Gastrocnemius medialis (tissue), 4 donors: ENCODE results near the gene VASP. TPM values are rescaled to one million over a fixed set of nuclear protein-coding genes. Genes with fewer than 3 reads are reported as not detected.

Source experiments
- ATAC-seq, 2 donors: fragments of 150-250 bp; one replicate each; pipeline ENCODE4 v1.9.1; 2016
- DNase-seq, 2 donors: peaks; one replicate each; pipeline ENCODE4 v3.0.0-alpha.2; 2019
- H3K27ac ChIP-seq, 4 donors: fragments of 200-600 bp; sonication (generic); 1 replicate in 1 of 4; 2 replicates in 3 of 4; pipeline ENCODE4 v1.5.1; 2016 to 2018; ENCODE audit warnings: mild to moderate bottlenecking in 2 of 4, moderate library complexity in 1 of 4
- H3K27me3 ChIP-seq, 3 donors: fragments of 200-600 bp; sonication (generic) in 2 of 3; 1 replicate in 1 of 3; 2 replicates in 2 of 3; pipeline versions ENCODE4 v1.5.1 to v1.6.0; 2016 to 2019; ENCODE audit warnings: mild to moderate bottlenecking in 1 of 3, moderate library complexity in 1 of 3
- H3K36me3 ChIP-seq, 2 donors: fragments of 200-600 bp; sonication (generic) in 1 of 2; one replicate each; pipeline ENCODE4 v1.5.1; 2017 to 2018
- H3K4me1 ChIP-seq, 2 donors: fragments of 200-600 bp; sonication (generic) in 1 of 2; one replicate each; pipeline ENCODE4 v1.5.1; 2016 to 2017; ENCODE audit warnings: mild to moderate bottlenecking in 2 of 2
- H3K4me3 ChIP-seq, 4 donors: fragments of 200-600 bp; sonication (generic) in 3 of 4; 1 replicate in 1 of 4; 2 replicates in 3 of 4; pipeline ENCODE4 v1.5.1; 2016 to 2019; ENCODE audit warnings: mild to moderate bottlenecking in 2 of 4
- H3K9me3 ChIP-seq, 3 donors: fragments of 200-600 bp; sonication (generic) in 2 of 3; 1 replicate in 1 of 3; 2 replicates in 2 of 3; pipeline ENCODE4 v1.5.1; 2016 to 2019
- CTCF ChIP-seq, 5 experiments: fragments of 450-650 bp in 3 of 5; fragments of 200-600 bp in 2 of 5; sonication (generic) in 2 of 5; IDR thresholded peaks in 4 of 5; conservative IDR thresholded peaks in 1 of 5; 1 replicate in 4 of 5; 2 replicates in 1 of 5; pipeline ENCODE4 v1.5.1; 2016 to 2019; ENCODE audit warnings: antibody characterized with exemption in 5 of 5, mild to moderate bottlenecking in 3 of 5, moderate library complexity in 3 of 5
- POLR2A ChIP-seq, 2 donors: fragments of 450-650 bp; IDR thresholded peaks; one replicate each; pipeline ENCODE4 v1.6.1; 2017; ENCODE audit warnings: antibody characterized with exemption in 2 of 2, mild to moderate bottlenecking in 2 of 2, moderate library complexity in 2 of 2
- in situ Hi-C, 4 donors: fragments of 200-750 bp; cut with MboI; loops; one replicate each; pipeline versions ENCODE4 v1.15.0 to v1.8.0; 2017; ENCODE audit warnings: low sequenced_read_pairs in 4 of 4
- intact Hi-C: fragments of 100-400 bp; cut with DNase I; formaldehyde crosslinking; loops from one replicate; pipeline ENCODE4 v1.15.1; 2023; ENCODE audit warnings: low total_unique reads
- total RNA-seq, 4 donors: library from RNA; depleted of rRNA; stranded (reverse); fragments of >200 nt; gene quantifications; one replicate each; pipeline versions ENCODE4 v1.1.0 to v1.2.3, GENCODE V29; 2016

Gene VASP
- total RNA-seq, 4 donors from 2014 or later: 10.2 to 18.2 (median 16.4) TPM

GRCh38 chr19:45542234-45542668 lies 35.0 kb downstream of the VASP start:
- TF ChIP-seq CTCF (IDR thresholded peaks at IDR 0.05 in 4 of 5, conservative IDR thresholded peaks at IDR 0.05 in 1 of 5) (no peak), POLR2A (IDR thresholded peaks at IDR 0.05) (no peak)
- H3K27ac ChIP-seq: no peak overlapping the region
- no peak overlapping the region for H3K4me3 ChIP-seq
- intact Hi-C loops: no loop called here
- no peaks in the 10 kb centered on the region for H3K36me3 ChIP-seq
- no peaks in the 10 kb centered on the region for H3K9me3 ChIP-seq
- ATAC-seq (no peak), DNase-seq (no peak)
- in situ Hi-C loops: loop anchor here in 1 of 4 donors (25.0 kb wide), 1 partner anchor 120 kb away; the partner anchor contains the start of gene GIPR
- H3K27me3 ChIP-seq: no peaks in the 10 kb centered on the region
- H3K4me1 ChIP-seq: no peaks in the 10 kb centered on the region

GRCh38 chr19:45547211-45547770 lies 40.0 kb downstream of the VASP start:
- Histone ChIP-seq H3K4me3 (no peak overlapping the region), H3K36me3 (no peaks in the 10 kb centered on the region), H3K27me3 (no peaks in the 10 kb centered on the region), H3K27ac (no peak overlapping the region), H3K9me3 (no peaks in the 10 kb centered on the region), H3K4me1 (no peaks in the 10 kb centered on the region)
- TF ChIP-seq POLR2A (IDR thresholded peaks at IDR 0.05): no peak
- no peak for TF ChIP-seq CTCF (IDR thresholded peaks at IDR 0.05 in 4 of 5, conservative IDR thresholded peaks at IDR 0.05 in 1 of 5)
- ATAC-seq (no peak), DNase-seq (no peak)
- intact Hi-C loops (no loop called here), in situ Hi-C loops (loop anchor here in 1 of 4 donors (25.0 kb wide), 1 partner anchor 115 kb away; the partner anchor contains the start of gene GIPR)

- DNase-seq: no peak
- TF ChIP-seq CTCF (IDR thresholded peaks at IDR 0.05 in 4 of 5, conservative IDR thresholded peaks at IDR 0.05 in 1 of 5): no peak
- no peak for TF ChIP-seq POLR2A (IDR thresholded peaks at IDR 0.05)
- Histone ChIP-seq H3K9me3 (no peaks in the 10 kb centered on the region), H3K27ac (no peak overlapping the region), H3K4me3 (no peak overlapping the region), H3K36me3 (peaks cover 0 to 5% of the 10 kb centered on the region in 2 donors), H3K4me1 (no peaks in the 10 kb centered on the region), H3K27me3 (no peaks in the 10 kb centered on the region)
- intact Hi-C loops: no loop called here
- ATAC-seq: no peak
- in situ Hi-C loops: loop anchor here in 1 of 4 donors (25.0 kb wide), 1 partner anchor 114 kb away; the partner anchor contains the start of gene GIPR
Observed at GRCh38 chr19:45547965-45548609, 40.8 kb downstream of the VASP start.

- H3K27ac ChIP-seq: no peak overlapping the region
- peaks cover 0 to 8% of the 10 kb centered on the region in 2 donors for H3K36me3 ChIP-seq
- in situ Hi-C loops: no loop called here
- TF ChIP-seq POLR2A (IDR thresholded peaks at IDR 0.05) (no peak), CTCF (IDR thresholded peaks at IDR 0.05 in 4 of 5, conservative IDR thresholded peaks at IDR 0.05 in 1 of 5) (no peak)
- no peaks in the 10 kb centered on the region for H3K9me3 ChIP-seq
- H3K27me3 ChIP-seq: no peaks in the 10 kb centered on the region
- no peak overlapping the region for H3K4me3 ChIP-seq
- ATAC-seq (no peak), DNase-seq (no peak)
- peaks cover 0 to 8% of the 10 kb centered on the region in 2 donors for H3K4me1 ChIP-seq
- intact Hi-C loops: no loop called here
Observed at GRCh38 chr19:45553464-45553863, 46.2 kb downstream of the VASP start.
